ENCODE measurements around the gene CCDC88C. TPM values are rescaled to one million over a fixed set of nuclear protein-coding genes. Genes with fewer than 3 reads are reported as not detected.
A peak's percentile ranks its signal among the peaks of the same experiment; 100 is the strongest.
"Not testable (repeated sequence)": the region's sequence is repeated elsewhere in the genome, so short reads cannot be mapped to it uniquely, and the experiment has no call there.

CCDC88C gene
- total RNA-seq, 2 donors from 2014 or later: 103 to 111 TPM

- Mint-ChIP-seq H3K4me3 (peak overlapping the region; percentile 45 to 78), H3K27me3 (ENCODE audit: low read depth) (no peaks in the 10 kb centered on the region), H3K4me1 (ENCODE audit: low read depth) (peaks cover 88% of the 10 kb centered on the region), H3K36me3 (ENCODE audit: insufficient read depth in 2 of 2) (peaks cover 11 to 13% of the 10 kb centered on the region in 2 donors), H3K9me3 (peaks cover 4 to 5% of the 10 kb centered on the region in 2 donors), H3K27ac (peak overlapping the region; percentile 88)
- DNase-seq (peak; percentile 49 to 51), ATAC-seq (replicated peaks in 1 of 2) (peak in 1 of 2 donors; percentile 5)
Observed at GRCh38 chr14:91249841-91250616, 167.6 kb downstream of the CCDC88C start.

- ATAC-seq (replicated peaks in 1 of 2) (peak; percentile 67 to 70), DNase-seq (peak; percentile 81 to 87)
- Mint-ChIP-seq H3K27me3 (ENCODE audit: low read depth) (no peaks in the 10 kb centered on the region), H3K27ac (peak overlapping the region; percentile 85), H3K4me3 (peak overlapping the region; percentile 77 to 88), H3K9me3 (peaks cover 4 to 5% of the 10 kb centered on the region in 2 donors), H3K4me1 (ENCODE audit: low read depth) (peaks cover 97% of the 10 kb centered on the region), H3K36me3 (ENCODE audit: insufficient read depth in 2 of 2) (peaks cover 18 to 21% of the 10 kb centered on the region in 2 donors)
Observed at GRCh38 chr14:91246051-91246852, 171.4 kb downstream of the CCDC88C start.

DNA sequence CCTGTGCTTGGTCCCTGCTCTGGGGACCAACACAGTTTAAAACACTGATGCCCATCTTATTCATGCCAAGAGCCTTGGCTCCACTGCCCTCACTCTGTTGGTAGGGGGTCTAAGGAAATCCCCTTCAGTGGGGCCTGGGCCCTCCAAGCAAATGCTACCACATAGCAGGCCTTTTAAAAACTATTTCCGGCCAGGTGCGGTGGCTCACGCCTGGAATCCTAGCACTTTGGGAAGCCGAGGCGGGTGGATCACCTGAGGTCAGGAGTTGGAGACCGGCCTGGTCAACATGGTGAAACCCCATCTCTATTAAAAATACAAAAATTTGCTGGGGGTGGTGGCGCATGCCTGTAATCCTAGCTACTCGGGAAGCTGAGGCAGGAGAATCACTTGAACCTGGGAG is 172.0 kb downstream of the CCDC88C start:
- Mint-ChIP-seq H3K27ac (peak overlapping the region; percentile 85), H3K36me3 (ENCODE audit: insufficient read depth in 2 of 2) (peaks cover 19 to 23% of the 10 kb centered on the region in 2 donors), H3K4me3 (peak overlapping the region; percentile 77 to 88), H3K4me1 (ENCODE audit: low read depth) (peaks cover 97% of the 10 kb centered on the region)
- not testable (repeated sequence) for DNase-seq; H3K27me3 Mint-ChIP-seq (ENCODE audit: low read depth); ATAC-seq (replicated peaks in 1 of 2); H3K9me3 Mint-ChIP-seq

DNA sequence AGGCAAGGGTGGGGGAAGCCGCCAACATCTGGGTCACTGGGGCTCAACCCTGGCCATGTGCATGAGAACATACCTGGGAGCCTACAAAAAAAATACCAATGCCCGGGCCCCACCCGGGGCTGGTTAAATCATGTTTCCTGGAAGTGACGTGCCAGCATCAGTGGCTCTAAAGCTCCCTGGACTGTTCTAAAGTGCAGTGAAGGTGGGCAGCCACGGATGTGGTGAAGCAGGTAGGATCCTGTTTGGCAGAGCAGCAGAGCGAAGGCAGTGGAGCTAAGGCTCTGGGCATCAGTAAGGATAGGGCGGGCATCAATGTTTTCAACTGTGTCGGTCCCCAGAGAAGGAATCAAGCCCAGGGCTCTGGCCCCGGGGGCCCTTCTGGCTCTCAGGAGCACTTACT is 172.6 kb downstream of the CCDC88C start:
- Mint-ChIP-seq H3K36me3 (ENCODE audit: insufficient read depth in 2 of 2) (peaks cover 19 to 25% of the 10 kb centered on the region in 2 donors), H3K9me3 (peaks cover 4 to 5% of the 10 kb centered on the region in 2 donors), H3K27me3 (ENCODE audit: low read depth) (no peaks in the 10 kb centered on the region), H3K4me3 (peak overlapping the region; percentile 77 to 88), H3K27ac (peak overlapping the region; percentile 85), H3K4me1 (ENCODE audit: low read depth) (peaks cover 97% of the 10 kb centered on the region)
- ATAC-seq (replicated peaks in 1 of 2): peak; percentile 24 to 31
- peak; percentile 78 to 80 for DNase-seq

- H3K4me1 Mint-ChIP-seq (ENCODE audit: low read depth): peaks cover 97% of the 10 kb centered on the region
- no peak for ATAC-seq (replicated peaks in 1 of 2)
- DNase-seq: peak in 1 of 2 donors; percentile 34
Observed at GRCh38 chr14:91244501-91244901, 173.1 kb downstream of the CCDC88C start, which contains the start of gene GPR68. TSS of gene GPR68 (minus strand) at chr14:91244704. CDS start at chr14:91235050, 9,654 bp downstream.

GRCh38 chr14:91243074-91243471 is 174.5 kb downstream of the CCDC88C start:
- Mint-ChIP-seq H3K27ac (peak overlapping the region; percentile 85), H3K36me3 (ENCODE audit: insufficient read depth in 2 of 2) (peaks cover 27 to 28% of the 10 kb centered on the region in 2 donors), H3K27me3 (ENCODE audit: low read depth) (no peaks in the 10 kb centered on the region), H3K4me3 (peak overlapping the region; percentile 77 to 88), H3K9me3 (peaks cover 4 to 5% of the 10 kb centered on the region in 2 donors), H3K4me1 (ENCODE audit: low read depth) (peaks cover 100% of the 10 kb centered on the region)
- no peak for ATAC-seq (replicated peaks in 1 of 2)
- DNase-seq: no peak

More at GRCh38 chr14:91244501-91244901, 173.1 kb downstream of the CCDC88C start, which contains the start of gene GPR68:
- Mint-ChIP-seq H3K9me3 (peaks cover 4 to 5% of the 10 kb centered on the region in 2 donors), H3K27ac (peak within 1 kb of the TSS; percentile 85), H3K27me3 (ENCODE audit: low read depth) (no peaks in the 10 kb centered on the region), H3K36me3 (ENCODE audit: insufficient read depth in 2 of 2) (peaks cover 23 to 26% of the 10 kb centered on the region in 2 donors), H3K4me3 (peak within 1 kb of the TSS; percentile 77 to 88)

DNA sequence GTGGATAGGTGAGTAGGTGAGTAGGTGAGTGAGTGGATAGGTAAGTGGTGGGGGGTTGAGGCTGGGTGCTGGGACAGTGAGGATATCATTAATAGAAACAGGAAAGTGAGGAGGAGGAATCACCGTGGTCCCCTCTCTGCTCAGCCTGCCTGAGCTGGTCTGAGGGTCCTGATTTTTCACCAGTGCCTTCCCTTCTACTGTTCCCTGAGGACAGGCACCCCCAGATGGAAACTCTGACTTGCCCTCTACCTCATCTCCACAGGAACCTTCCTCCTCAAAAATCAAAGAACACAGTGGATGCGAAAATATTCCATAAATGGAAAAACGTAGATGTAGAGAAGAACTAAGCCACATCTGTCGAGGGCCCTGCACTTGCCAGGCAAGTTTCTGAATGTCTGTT is 175.0 kb downstream of the CCDC88C start:
- peak overlapping the region; percentile 85 for H3K27ac Mint-ChIP-seq
- H3K27me3 Mint-ChIP-seq (ENCODE audit: low read depth): no peaks in the 10 kb centered on the region
- peak overlapping the region; percentile 77 to 88 for H3K4me3 Mint-ChIP-seq
- ATAC-seq (replicated peaks in 1 of 2): no peak
- H3K9me3 Mint-ChIP-seq: peaks cover 4 to 5% of the 10 kb centered on the region in 2 donors
- peaks cover 100% of the 10 kb centered on the region for H3K4me1 Mint-ChIP-seq (ENCODE audit: low read depth)
- no peak for DNase-seq
- peaks cover 29 to 30% of the 10 kb centered on the region in 2 donors for H3K36me3 Mint-ChIP-seq (ENCODE audit: insufficient read depth in 2 of 2)

DNA sequence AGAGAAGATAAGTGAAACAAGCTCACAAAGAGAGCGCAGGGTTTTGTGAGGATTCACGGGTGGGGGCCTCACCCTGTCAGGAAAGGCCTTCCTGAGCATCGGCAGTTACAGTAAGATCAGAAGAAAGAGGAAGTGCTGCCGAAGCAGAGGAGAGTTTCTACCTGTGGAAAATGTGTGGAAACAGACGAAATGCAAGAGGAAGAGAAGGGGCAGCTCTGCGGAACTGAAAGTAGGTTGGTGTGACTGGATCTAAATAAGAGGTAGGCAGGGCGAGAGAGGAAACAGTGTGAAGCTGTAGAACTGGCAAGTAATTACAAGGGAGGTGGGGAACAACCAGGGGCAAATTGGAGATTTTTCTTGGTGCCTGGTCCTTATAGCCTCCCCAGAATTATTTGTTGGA is 175.8 kb downstream of the CCDC88C start:
- H3K9me3 Mint-ChIP-seq: no peaks in the 10 kb centered on the region
- ATAC-seq (replicated peaks in 1 of 2) (no peak), DNase-seq (peak in 1 of 2 donors; percentile 31)
- peaks cover 23 to 25% of the 10 kb centered on the region in 2 donors for H3K36me3 Mint-ChIP-seq (ENCODE audit: insufficient read depth in 2 of 2)
- H3K4me3 Mint-ChIP-seq: peak overlapping the region; percentile 77 to 88
- peaks cover 93% of the 10 kb centered on the region for H3K4me1 Mint-ChIP-seq (ENCODE audit: low read depth)
- peak overlapping the region; percentile 85 for H3K27ac Mint-ChIP-seq
- H3K27me3 Mint-ChIP-seq (ENCODE audit: low read depth): no peaks in the 10 kb centered on the region

GRCh38 chr14:91238661-91239060 is 179.0 kb downstream of the CCDC88C start:
- Mint-ChIP-seq H3K27me3 (ENCODE audit: low read depth) (no peaks in the 10 kb centered on the region), H3K36me3 (ENCODE audit: insufficient read depth in 2 of 2) (peaks cover 23 to 29% of the 10 kb centered on the region in 2 donors), H3K9me3 (no peaks in the 10 kb centered on the region)

GRCh38 chr14:91238085-91238484 is 179.5 kb downstream of the CCDC88C start:
- Mint-ChIP-seq H3K27me3 (ENCODE audit: low read depth) (no peaks in the 10 kb centered on the region), H3K36me3 (ENCODE audit: insufficient read depth in 2 of 2) (peaks cover 23 to 29% of the 10 kb centered on the region in 2 donors)
- no peak for ATAC-seq (replicated peaks in 1 of 2)

More at GRCh38 chr14:91238661-91239060, 179.0 kb downstream of the CCDC88C start:
- ATAC-seq (replicated peaks in 1 of 2) (no peak), DNase-seq (no peak)
- Mint-ChIP-seq H3K27ac (peak overlapping the region; percentile 67), H3K4me3 (peak overlapping the region; percentile 72 to 77), H3K4me1 (ENCODE audit: low read depth) (peaks cover 69% of the 10 kb centered on the region)

DNA sequence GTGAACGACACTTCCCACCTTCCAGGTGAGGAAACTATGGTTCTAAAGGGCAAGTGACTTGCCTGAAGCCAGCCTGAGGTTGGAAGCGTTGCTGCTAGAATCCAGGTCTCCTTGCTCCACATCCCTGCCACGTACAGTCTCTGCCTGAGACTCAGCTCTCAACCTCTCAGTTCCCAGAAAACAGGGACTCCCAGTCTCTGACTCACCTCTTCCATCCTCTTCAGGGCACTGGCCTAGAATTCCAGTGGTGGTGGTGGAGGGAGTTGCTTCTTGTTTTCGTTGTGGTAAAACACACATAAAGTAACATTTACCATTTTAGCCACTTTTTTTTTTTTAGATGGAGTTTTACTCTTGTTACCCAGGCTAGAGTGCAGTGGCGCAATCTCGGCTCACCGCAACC is 180.4 kb downstream of the CCDC88C start:
- Mint-ChIP-seq H3K4me1 (ENCODE audit: low read depth) (peaks cover 59% of the 10 kb centered on the region), H3K27me3 (ENCODE audit: low read depth) (no peaks in the 10 kb centered on the region), H3K9me3 (no peaks in the 10 kb centered on the region), H3K27ac (no peak overlapping the region), H3K4me3 (no peak overlapping the region), H3K36me3 (ENCODE audit: insufficient read depth in 2 of 2) (peaks cover 23 to 34% of the 10 kb centered on the region in 2 donors)
- ATAC-seq (replicated peaks in 1 of 2) (no peak), DNase-seq (no peak)

More at GRCh38 chr14:91238085-91238484, 179.5 kb downstream of the CCDC88C start:
- no peak for DNase-seq
- Mint-ChIP-seq H3K9me3 (no peaks in the 10 kb centered on the region), H3K27ac (peak overlapping the region; percentile 67), H3K4me3 (peak overlapping the region; percentile 72 to 77), H3K4me1 (ENCODE audit: low read depth) (peaks cover 63% of the 10 kb centered on the region)

DNA sequence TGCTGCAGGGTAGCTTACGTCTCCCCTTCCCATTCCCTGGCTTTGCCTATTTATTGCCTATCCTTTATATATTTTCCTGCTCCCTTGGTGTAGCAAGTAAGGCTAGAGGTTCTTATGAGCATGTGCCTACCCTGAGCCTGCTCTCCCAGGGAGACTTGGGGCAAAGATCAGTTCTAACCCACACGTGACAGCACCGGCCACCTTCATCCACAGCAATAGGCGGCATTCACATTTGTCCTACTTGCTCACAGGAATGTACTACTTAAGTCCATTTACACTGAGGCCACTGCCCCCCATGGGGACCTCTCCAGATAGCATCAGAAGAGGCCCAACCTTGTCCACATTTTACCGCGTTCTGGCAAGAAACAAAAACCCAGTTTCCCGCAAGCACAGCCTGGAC is 181.8 kb downstream of the CCDC88C start:
- Mint-ChIP-seq H3K4me3 (no peak overlapping the region), H3K27ac (no peak overlapping the region), H3K27me3 (ENCODE audit: low read depth) (no peaks in the 10 kb centered on the region), H3K4me1 (ENCODE audit: low read depth) (peaks cover 57% of the 10 kb centered on the region), H3K9me3 (no peaks in the 10 kb centered on the region), H3K36me3 (ENCODE audit: insufficient read depth in 2 of 2) (peaks cover 19 to 36% of the 10 kb centered on the region in 2 donors)
- ATAC-seq (replicated peaks in 1 of 2): no peak
- DNase-seq: no peak

DNA sequence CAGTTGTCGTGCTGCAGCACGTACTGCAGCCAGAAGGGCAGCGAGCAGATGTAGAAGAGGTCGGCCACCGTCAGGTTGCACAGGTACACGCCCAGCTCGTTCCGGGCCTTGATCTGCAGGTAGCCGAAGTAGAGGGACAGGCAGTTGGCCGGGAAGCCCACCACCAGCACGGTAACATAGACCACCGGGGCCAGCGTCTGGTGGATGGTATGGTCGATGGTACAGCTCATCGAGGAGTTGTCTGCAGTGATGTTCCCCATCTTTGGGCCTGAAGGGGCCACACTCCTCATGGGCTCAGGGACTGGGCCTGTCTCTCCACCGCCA is 182.9 kb downstream of the CCDC88C start:
- no peaks in the 10 kb centered on the region for H3K27me3 Mint-ChIP-seq (ENCODE audit: low read depth)
- peaks cover 24 to 41% of the 10 kb centered on the region in 2 donors for H3K36me3 Mint-ChIP-seq (ENCODE audit: insufficient read depth in 2 of 2)
- H3K27ac Mint-ChIP-seq: peak overlapping the region; percentile 55
- no peak overlapping the region for H3K4me3 Mint-ChIP-seq
- ATAC-seq (replicated peaks in 1 of 2) (no peak), DNase-seq (no peak)
- H3K4me1 Mint-ChIP-seq (ENCODE audit: low read depth): peaks cover 57% of the 10 kb centered on the region
- H3K9me3 Mint-ChIP-seq: peaks cover 2 to 3% of the 10 kb centered on the region in 2 donors

Measured in activated T-cell treated with anti-CD3 and anti-CD28 coated beads, Interleukin-2, amount 50 U/mL, for 72 hours (primary cell).